Pulmonary artery endothelial cell (primary cell): ENCODE measurements around the gene TP63. TPM values are rescaled to one million over a fixed set of nuclear protein-coding genes. Genes with fewer than 3 reads are reported as not detected.

Experiments
- DNase-seq: peaks from one replicate; pipeline ENCODE4 v3.0.0-alpha.2; 2011; ENCODE audit warnings: low read depth, low spot score
- total RNA-seq: library from RNA; depleted of rRNA; stranded (reverse); fragments of >200 nt; gene quantifications from 2 replicates; pipeline ENCODE4 v1.2.3, GENCODE V29; 2014

TP63 gene
- total RNA-seq, 1 donor from 2014 or later, result not detected

- DNase-seq, result no peak
These were observed 217.3 kb downstream of the TP63 start for GRCh38 chr3:189848395-189849040.

GRCh38 chr3:189849262-189849661 lies 218.1 kb downstream of the TP63 start:
- DNase-seq, result no peak

- DNase-seq, result no peak
These were observed 220.5 kb downstream of the TP63 start for GRCh38 chr3:189851682-189852081.

GRCh38 chr3:189853906-189854305 lies 222.7 kb downstream of the TP63 start:
- DNase-seq, result no peak

- DNase-seq, result no peak
These were observed 229.1 kb downstream of the TP63 start for GRCh38 chr3:189860296-189860695.

GRCh38 chr3:189862385-189862998 lies 231.3 kb downstream of the TP63 start:
- no peak for DNase-seq

GRCh38 chr3:189863031-189863430 lies 231.8 kb downstream of the TP63 start:
- DNase-seq, result no peak

- no peak for DNase-seq
These were observed 236.9 kb downstream of the TP63 start for GRCh38 chr3:189868061-189868460.

- DNase-seq, result no peak
These were observed 238.0 kb downstream of the TP63 start for GRCh38 chr3:189869165-189869564.

- DNase-seq, result no peak
These were observed 240.2 kb downstream of the TP63 start for GRCh38 chr3:189871418-189871817.

- no peak for DNase-seq
These were observed 252.0 kb downstream of the TP63 start for GRCh38 chr3:189883113-189883753.

- no peak for DNase-seq
These were observed 259.3 kb downstream of the TP63 start for GRCh38 chr3:189890496-189890895.

- DNase-seq, result no peak
These were observed 265.3 kb downstream of the TP63 start for GRCh38 chr3:189896533-189896932.

GRCh38 chr3:189897406-189897805 lies 266.2 kb downstream of the TP63 start:
- no peak for DNase-seq

- DNase-seq, result no peak
These were observed 267.5 kb downstream of the TP63 start for GRCh38 chr3:189898559-189899153.

- no peak for DNase-seq
These were observed 268.0 kb downstream of the TP63 start for GRCh38 chr3:189899186-189899585.

- no peak for DNase-seq
These were observed 269.4 kb downstream of the TP63 start for GRCh38 chr3:189900578-189900977.

- no peak for DNase-seq
These were observed 270.3 kb downstream of the TP63 start for GRCh38 chr3:189901481-189901880.

GRCh38 chr3:189902230-189903186 lies 271.3 kb downstream of the TP63 start:
- DNase-seq, result no peak

GRCh38 chr3:189903562-189904250 lies 272.5 kb downstream of the TP63 start:
- DNase-seq, result peak; percentile 77

- no peak for DNase-seq
These were observed 276.6 kb downstream of the TP63 start for GRCh38 chr3:189907803-189908202.
